Mesodermal cell (in vitro differentiated cells): ENCODE results near the gene CADM2.
"Not testable (repeated sequence)": the region's sequence is repeated elsewhere in the genome, so short reads cannot be mapped to it uniquely, and the experiment has no call there.

ENCODE experiments used
- H3K27ac ChIP-seq: 2 replicates; pipeline ENCODE4 v1.7.0; 2013; ENCODE audit warnings: mild to moderate bottlenecking, low read depth, low read length, moderate library complexity; ENCODE audit not compliant: severe bottlenecking
- H3K36me3 ChIP-seq: 2 replicates; pipeline ENCODE4 v1.7.1; 2013; ENCODE audit warnings: mild to moderate bottlenecking, low read length, moderate library complexity; ENCODE audit not compliant: control insufficient read depth, insufficient read depth
- H3K4me1 ChIP-seq: one replicate; pipeline ENCODE4 v1.7.1; 2013; ENCODE audit warnings: mild to moderate bottlenecking, low read length; ENCODE audit not compliant: insufficient read depth, control insufficient read depth, poor library complexity, severe bottlenecking
- H3K4me3 ChIP-seq: 2 replicates; pipeline ENCODE4 v1.7.0; 2013; ENCODE audit warnings: low read length, control low read depth, mild to moderate bottlenecking; ENCODE audit not compliant: insufficient read depth, poor library complexity, severe bottlenecking; ENCODE audit errors: extremely low read depth
- H3K9me3 ChIP-seq: 2 replicates; pipeline ENCODE4 v1.7.1; 2013; ENCODE audit warnings: mild to moderate bottlenecking, low read length, moderate library complexity; ENCODE audit not compliant: control insufficient read depth
- WGBS, 2 experiments: methylation state at CpG; one replicate each; pipeline ENCODE4 v1.1.5; 2013; ENCODE audit warnings: missing lambda C conversion rate in 2 of 2; ENCODE audit not compliant: insufficient coverage in 2 of 2; 5-methylcytosine and 5-hydroxymethylcytosine counted together

The CADM2 gene

DNA sequence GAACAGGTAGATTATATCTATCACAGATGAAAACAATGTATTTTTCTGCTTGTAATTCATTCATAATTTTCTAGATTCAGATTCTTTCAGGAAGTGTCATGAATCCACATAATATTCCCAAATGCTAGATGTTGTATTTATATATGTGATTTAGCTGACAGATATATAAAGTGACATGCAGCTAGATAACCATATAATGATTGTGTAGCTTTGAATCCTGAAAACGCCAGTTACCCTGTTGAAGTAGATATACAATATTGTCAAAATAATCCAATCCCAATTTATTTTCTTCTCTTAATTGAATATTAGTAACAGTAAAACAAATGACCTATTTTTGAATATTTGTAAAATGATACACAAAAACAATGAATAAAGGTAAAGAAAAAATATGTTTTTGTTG, 738.4 kb downstream of the CADM2 start:
- H3K4me1 ChIP-seq: no peaks in the 10 kb centered on the region
- H3K36me3 ChIP-seq: no peaks in the 10 kb centered on the region
- H3K9me3 ChIP-seq: no peaks in the 10 kb centered on the region
- H3K27ac ChIP-seq: no peak overlapping the region
- no peak overlapping the region for H3K4me3 ChIP-seq
- no CpG with 5 or more reads among the region's 1 CpG for WGBS, 2 experiments

DNA sequence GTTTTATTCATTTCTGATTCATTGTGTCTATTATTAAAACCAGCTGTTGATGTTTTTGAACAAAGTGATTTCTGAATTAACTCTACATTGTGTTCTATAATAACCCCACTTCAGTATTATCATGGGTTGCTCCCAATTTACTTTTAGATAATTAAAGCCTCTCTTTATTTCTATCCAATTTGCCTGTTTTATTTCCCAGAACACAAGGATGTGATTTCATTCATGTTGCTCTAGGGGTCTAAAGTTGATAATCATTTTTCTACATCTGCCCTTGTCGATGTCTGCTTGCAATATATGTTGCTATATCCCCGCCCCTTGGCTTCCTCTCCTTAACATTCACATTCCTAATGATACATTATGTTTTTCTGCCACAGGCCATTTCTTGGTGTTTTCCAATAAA, 747.3 kb downstream of the CADM2 start:
- no peaks in the 10 kb centered on the region for H3K9me3 ChIP-seq
- H3K36me3 ChIP-seq: no peaks in the 10 kb centered on the region
- H3K4me1 ChIP-seq: no peaks in the 10 kb centered on the region
- H3K27ac ChIP-seq: no peak overlapping the region
- H3K4me3 ChIP-seq: no peak overlapping the region
- WGBS, 2 experiments: 92 to 94% methylated on average over 2 of the region's 2 CpGs

DNA sequence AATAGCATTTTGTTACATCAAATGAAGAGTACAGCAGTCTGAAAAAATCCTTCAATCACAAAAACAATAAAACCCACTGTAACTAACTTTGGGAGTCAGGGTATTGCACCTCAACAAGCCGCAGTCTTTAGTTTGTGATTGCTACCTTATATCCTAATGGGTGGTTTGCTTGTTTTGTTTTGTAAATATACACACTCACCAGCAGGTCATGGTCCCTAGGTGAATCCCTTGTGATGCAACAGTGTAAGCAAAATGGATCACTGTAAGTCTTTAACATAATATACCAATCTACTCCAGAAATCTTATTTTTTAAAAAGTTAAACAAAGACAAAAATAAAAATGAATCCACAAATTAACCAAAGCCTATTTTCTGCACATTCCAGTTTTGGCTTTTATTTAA, 749.5 kb downstream of the CADM2 start:
- not testable (repeated sequence) for H3K4me1 ChIP-seq, H3K9me3 ChIP-seq, H3K36me3 ChIP-seq, H3K27ac ChIP-seq, H3K4me3 ChIP-seq
- no CpG with 5 or more reads among the region's 1 CpG for WGBS, 2 experiments

DNA sequence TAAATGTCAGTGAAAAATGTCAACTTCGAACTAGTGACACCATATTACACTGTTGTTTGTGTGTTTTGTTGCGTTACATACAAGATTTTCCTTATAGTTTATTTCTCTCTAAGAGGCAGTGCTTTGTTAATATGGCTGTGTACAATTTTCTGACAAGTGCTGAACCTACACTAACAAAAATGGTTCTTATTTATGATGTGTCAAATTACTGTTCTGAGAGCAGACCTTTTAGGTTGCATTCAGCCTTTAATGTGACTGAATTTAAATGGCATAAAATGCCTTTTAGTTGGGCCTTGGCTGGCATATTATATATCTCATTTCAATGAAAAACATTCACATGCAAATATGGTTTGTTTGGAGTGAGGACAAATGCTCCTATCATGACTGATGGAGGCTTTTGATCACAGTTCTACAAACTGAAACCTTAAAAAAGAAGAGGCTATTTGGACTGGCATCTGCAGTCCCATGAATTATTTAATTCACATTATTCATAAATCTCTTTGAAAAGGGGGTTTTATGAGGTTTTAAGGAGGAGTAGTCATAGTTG, 750.6 kb downstream of the CADM2 start:
- H3K27ac ChIP-seq: no peak overlapping the region
- H3K4me3 ChIP-seq: no peak overlapping the region
- no peaks in the 10 kb centered on the region for H3K9me3 ChIP-seq
- WGBS, 2 experiments: no CpG with 5 or more reads among the region's 2 CpGs
- H3K36me3 ChIP-seq: no peaks in the 10 kb centered on the region
- no peaks in the 10 kb centered on the region for H3K4me1 ChIP-seq

DNA sequence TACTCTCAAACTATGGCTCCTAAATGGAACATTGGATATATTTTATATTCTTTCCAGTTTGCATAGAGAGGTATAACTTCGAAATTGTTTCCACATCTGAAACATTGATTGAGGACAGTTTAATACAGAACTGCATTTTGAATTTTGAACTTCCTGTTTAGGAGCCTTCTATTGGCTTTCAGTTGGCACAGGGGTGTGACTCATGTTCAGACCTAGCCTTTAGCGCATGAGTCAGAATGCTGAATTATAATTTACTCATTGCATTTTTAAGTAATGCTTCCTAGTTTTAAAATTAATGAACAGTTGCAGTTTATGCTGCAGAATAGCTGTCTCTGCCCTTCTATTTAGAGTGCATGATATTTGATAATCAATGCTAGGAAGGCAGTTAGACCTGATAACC, 751.7 kb downstream of the CADM2 start:
- Histone ChIP-seq H3K4me1 (no peaks in the 10 kb centered on the region), H3K9me3 (no peaks in the 10 kb centered on the region), H3K36me3 (no peaks in the 10 kb centered on the region), H3K27ac (no peak overlapping the region), H3K4me3 (no peak overlapping the region)
- WGBS, 2 experiments: 50% methylated on average over 1 of the region's 2 CpGs; no CpG with 5 or more reads in 1 of the 2 experiments

DNA sequence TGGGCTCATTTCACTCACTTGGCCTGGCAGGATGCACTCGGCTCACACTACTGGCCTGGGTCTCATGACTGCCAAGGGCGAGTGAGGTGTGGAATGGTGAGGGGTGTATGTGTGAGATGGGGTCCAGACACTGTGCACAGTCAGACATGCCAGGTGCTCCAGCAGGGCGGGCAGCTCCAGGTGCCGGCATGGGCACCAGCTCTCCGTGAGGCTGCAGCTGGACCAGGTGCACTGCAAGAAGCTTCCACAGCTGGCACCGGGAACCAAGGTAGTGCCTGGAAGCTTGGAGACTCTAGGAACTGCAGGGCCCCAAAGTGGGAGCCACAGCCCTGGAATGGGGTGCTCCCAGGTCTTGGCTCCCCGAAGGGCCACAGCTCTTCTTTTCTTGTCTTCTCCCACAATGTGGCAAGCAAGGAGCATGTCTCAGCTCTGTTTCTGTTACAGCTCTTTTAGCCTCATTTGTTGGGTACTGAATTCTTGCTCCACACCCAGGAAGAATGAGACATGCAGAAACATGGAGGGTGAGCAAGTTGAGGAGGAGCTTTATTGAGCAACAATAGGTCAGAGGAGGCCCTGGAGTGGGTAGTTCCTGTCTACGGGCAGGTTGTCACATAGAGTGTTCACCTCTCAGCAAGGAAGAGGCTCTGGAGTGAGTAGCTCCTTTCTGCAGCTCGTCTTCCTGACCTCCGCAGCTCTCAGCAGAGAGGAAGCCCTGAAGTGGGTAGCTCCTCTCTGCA, 762.8 kb downstream of the CADM2 start:
- Histone ChIP-seq H3K27ac (no peak overlapping the region), H3K36me3 (no peaks in the 10 kb centered on the region), H3K4me1 (no peaks in the 10 kb centered on the region), H3K4me3 (no peak overlapping the region), H3K9me3 (no peaks in the 10 kb centered on the region)
- 86 to 95% methylated on average over 8 to 9 of the region's 10 CpGs for WGBS, 2 experiments

DNA sequence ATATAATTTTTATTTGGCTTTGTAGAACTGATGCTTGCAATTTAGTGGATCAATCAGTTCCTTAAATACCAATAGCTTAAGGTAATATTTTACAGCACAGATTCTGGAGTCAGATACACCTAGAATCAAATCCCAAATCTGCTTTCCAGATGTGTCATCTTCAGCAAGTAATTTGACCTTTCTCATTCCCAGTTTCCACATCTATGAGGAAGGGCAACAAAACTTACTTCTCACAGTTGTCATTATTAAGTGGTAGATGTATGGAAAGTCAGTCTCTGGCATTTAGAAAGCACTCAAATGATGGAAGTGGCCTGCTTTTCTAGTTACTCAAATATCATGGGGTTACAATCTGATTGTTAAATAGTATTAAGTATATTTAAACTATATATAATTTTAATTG, 767.0 kb downstream of the CADM2 start:
- H3K9me3 ChIP-seq: no peaks in the 10 kb centered on the region
- H3K36me3 ChIP-seq: no peaks in the 10 kb centered on the region
- H3K4me3 ChIP-seq: no peak overlapping the region
- H3K4me1 ChIP-seq: no peaks in the 10 kb centered on the region
- no peak overlapping the region for H3K27ac ChIP-seq

DNA sequence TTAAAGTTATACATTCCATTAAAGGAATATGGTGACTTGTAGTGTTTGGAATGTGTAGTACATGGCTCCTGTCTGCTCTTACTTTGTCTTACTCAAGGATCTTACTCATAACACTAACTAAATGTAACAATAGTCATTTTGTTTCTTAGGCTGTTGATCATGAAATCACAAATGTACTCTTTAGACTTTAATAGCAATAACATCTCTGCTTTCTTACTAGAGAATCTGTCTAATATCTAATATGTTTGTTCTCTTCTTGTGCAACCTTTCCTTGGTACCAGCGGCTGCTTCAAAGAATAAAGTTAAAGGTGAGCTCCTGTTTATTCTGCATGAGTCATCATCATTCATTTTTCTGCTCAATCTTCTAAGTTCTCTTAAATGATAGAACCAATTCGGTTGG, 767.5 kb downstream of the CADM2 start:
- Histone ChIP-seq H3K36me3 (no peaks in the 10 kb centered on the region), H3K4me1 (no peaks in the 10 kb centered on the region), H3K27ac (no peak overlapping the region), H3K4me3 (no peak overlapping the region), H3K9me3 (no peaks in the 10 kb centered on the region)
- no CpG with 5 or more reads among the region's 2 CpGs for WGBS, 2 experiments

DNA sequence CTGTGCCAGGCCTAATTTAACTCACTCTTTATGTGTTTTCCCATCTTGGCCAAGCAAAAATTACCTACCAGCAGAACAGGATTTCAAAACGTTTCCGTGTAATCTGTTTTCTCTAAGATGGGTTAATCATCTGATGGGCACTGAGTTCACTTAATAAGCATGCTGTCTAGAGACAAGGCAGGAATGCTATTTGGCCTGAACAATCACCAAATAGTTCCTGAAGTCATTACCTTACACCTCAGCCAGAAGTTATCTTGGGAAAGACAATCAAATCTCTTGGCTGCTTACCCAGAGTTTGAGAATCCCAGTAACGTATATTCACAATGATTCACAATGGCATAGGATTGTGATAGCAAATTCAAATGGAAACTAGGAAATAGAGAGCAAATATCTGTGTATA, 779.1 kb downstream of the CADM2 start:
- no peak overlapping the region for H3K4me3 ChIP-seq
- no peaks in the 10 kb centered on the region for H3K4me1 ChIP-seq
- H3K9me3 ChIP-seq: no peaks in the 10 kb centered on the region
- no peaks in the 10 kb centered on the region for H3K36me3 ChIP-seq
- WGBS, 2 experiments: 94% methylated on average over 2 of the region's 3 CpGs; no CpG with 5 or more reads in 1 of the 2 experiments
- no peak overlapping the region for H3K27ac ChIP-seq

DNA sequence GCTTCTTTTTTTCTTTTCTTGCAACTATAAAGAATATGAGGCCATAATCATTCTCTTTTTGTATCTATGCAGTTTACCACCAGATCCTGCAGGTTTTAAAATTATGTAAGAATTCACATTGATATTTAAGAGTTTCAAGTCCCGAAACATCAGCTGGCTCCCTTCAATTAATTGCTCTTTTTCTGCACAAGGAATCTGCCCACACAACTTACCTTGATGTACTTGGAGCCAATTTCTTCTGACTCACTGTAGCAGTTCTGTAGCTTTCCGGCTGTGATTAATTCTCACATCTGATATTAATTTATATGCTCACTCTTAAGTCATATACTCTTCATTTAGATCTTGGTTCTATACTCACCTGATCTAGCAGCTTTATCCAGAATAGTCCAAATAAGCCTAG, 781.8 kb downstream of the CADM2 start:
- no peak overlapping the region for H3K27ac ChIP-seq
- 90% methylated on average over 2 of the region's 2 CpGs; no CpG with 5 or more reads in 1 of the 2 experiments for WGBS, 2 experiments
- H3K4me3 ChIP-seq: no peak overlapping the region
- H3K4me1 ChIP-seq: no peaks in the 10 kb centered on the region
- H3K9me3 ChIP-seq: no peaks in the 10 kb centered on the region
- no peaks in the 10 kb centered on the region for H3K36me3 ChIP-seq

DNA sequence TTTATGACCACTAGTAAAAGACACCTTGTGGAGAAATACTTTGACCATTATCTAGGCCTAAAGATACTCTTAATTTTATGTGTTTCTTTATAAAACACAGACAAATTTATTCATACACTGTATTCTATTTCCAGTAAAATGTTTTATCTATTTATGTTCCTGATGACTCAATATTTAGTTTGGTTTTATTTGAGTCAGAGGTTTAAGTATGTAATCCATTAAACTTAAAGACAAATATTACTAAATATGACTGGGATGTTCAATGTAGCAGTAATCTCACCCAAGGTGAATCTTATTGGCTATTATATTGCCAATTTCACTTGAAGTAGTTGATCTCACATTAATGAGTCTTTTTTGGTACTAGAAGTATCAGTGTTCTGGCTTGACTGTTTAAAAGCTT, 799.7 kb downstream of the CADM2 start:
- Histone ChIP-seq H3K36me3 (no peaks in the 10 kb centered on the region), H3K27ac (no peak overlapping the region), H3K9me3 (peaks cover 3% of the 10 kb centered on the region), H3K4me3 (no peak overlapping the region), H3K4me1 (no peaks in the 10 kb centered on the region)
